ENCODE measurements around the gene GNG13.
"Not testable (repeated sequence)": the region's sequence is repeated elsewhere in the genome, so short reads cannot be mapped to it uniquely, and the experiment has no call there.

Gene GNG13

GRCh38 chr16:776298-776697 is 24.2 kb downstream of the GNG13 start:
- DNase-seq: not testable (repeated sequence)

- DNase-seq: no peak
These were observed 25.2 kb downstream of the GNG13 start for GRCh38 chr16:775236-775796.

GRCh38 chr16:774086-775001 is 26.2 kb downstream of the GNG13 start:
- no peak for DNase-seq

- DNase-seq: no peak
These were observed 27.6 kb downstream of the GNG13 start for GRCh38 chr16:772959-773358.

- no peak for DNase-seq
These were observed 30.1 kb downstream of the GNG13 start for GRCh38 chr16:770411-770810.

- DNase-seq: no peak
These were observed 30.6 kb downstream of the GNG13 start for GRCh38 chr16:769934-770333.

- no peak for DNase-seq
These were observed 31.2 kb downstream of the GNG13 start for GRCh38 chr16:769184-769784.

GRCh38 chr16:768428-768827 is 32.1 kb downstream of the GNG13 start:
- DNase-seq: no peak

GRCh38 chr16:767743-768235 is 32.7 kb downstream of the GNG13 start:
- DNase-seq: no peak

GRCh38 chr16:766820-767640 is 33.5 kb downstream of the GNG13 start:
- DNase-seq: no peak

- no peak for DNase-seq
These were observed 34.3 kb downstream of the GNG13 start for GRCh38 chr16:766008-766819.

- DNase-seq: no peak
These were observed 35.1 kb downstream of the GNG13 start for GRCh38 chr16:765488-765865.

GRCh38 chr16:764848-765487 is 35.6 kb downstream of the GNG13 start:
- no peak for DNase-seq

GRCh38 chr16:764184-764750 is 36.3 kb downstream of the GNG13 start:
- no peak for DNase-seq

- DNase-seq: no peak
These were observed 37.0 kb downstream of the GNG13 start for GRCh38 chr16:763369-764183.

GRCh38 chr16:762595-763268 is 37.8 kb downstream of the GNG13 start:
- DNase-seq: no peak

- no peak for DNase-seq
These were observed 38.7 kb downstream of the GNG13 start for GRCh38 chr16:761625-762513.

GRCh38 chr16:760545-761343 is 39.8 kb downstream of the GNG13 start, which contains the start of gene MSLN:
Gene MSLN, plus strand, starts transcription at chr16:760734. Its CDS starts 1,947 bp downstream, at chr16:762681.
- no peak for DNase-seq

All from NCI-H526 (cell line).